AG04449 (cell line): ENCODE data around the gene G3BP1.

Experiments
- CTCF ChIA-PET: fragments of 350-600 bp; formaldehyde crosslinking; extraction: SDS; loops from one replicate; lab custom pipeline; 2021; ENCODE audit warnings: antibody characterized with exemption; lab: Yijun Ruan, JAX
- POLR2A ChIA-PET: fragments of 400-600, 350-600 bp; formaldehyde crosslinking; extraction: SDS; loops from one replicate; lab custom pipeline; 2020; ENCODE audit warnings: antibody characterized with exemption, inconsistent platforms; lab: Yijun Ruan, JAX
- DNase-seq: peaks from one replicate; pipeline ENCODE4 v3.0.0-alpha.2; 2010; ENCODE audit warnings: low read depth, low spot score
- H3K4me3 ChIP-seq: 2 replicates; pipeline ENCODE4 v1.5.1; 2011; ENCODE audit warnings: low read depth, mild to moderate bottlenecking, control low read depth, low read length
- TF ChIP-seq, protein P1 (sequence below): IDR thresholded peaks from one replicate; pipeline ENCODE4 v1.5.1; 2011; ENCODE audit warnings: mild to moderate bottlenecking, moderate library complexity, low read length, control low read depth, inconsistent platforms; ENCODE audit not compliant: insufficient read depth; ENCODE audit errors: missing control alignments

The G3BP1 gene

DNA sequence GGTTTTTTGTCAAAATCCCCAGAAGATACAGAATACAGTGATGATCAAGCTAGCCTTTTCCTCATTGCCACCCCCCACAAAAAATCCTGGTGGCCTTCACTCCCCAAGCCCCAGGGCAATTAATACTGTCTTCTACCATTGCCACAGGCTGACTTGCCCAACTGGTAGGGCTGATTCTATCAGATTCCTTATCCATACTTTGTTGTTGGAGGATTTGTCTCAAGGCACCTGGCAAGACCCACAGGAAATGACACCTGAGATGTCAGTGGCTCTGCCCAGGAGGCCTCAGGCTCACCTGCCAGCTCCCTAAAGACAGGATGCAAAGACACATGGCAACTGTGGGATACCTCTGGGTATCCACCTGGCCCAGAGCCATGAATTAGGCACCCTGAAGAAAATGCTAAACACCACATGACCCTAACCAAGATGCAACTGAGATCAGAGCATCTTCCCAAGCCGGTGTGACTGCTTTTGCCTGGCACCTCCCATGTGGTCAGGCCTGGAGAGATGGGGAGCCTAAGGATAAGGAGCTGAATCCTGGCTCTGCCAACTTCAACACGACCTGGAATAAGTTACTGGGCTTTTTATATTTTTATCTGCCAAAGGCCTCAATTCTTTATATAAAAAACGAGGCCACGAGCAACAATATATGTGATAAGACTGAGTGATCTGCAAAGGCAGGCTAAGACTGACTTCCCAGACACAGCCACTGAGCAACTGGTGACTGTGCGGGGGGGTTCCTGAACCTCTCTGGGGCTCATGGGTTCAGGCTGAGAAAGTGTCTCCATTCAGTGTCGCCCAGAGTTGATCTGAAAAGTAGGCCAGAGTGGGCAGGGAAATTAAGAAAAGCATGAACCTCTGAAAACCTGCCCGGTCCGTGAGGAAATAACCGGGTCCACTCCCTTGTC, 14.3 kb upstream of the G3BP1 start:
- TF ChIP-seq, protein P1, sequence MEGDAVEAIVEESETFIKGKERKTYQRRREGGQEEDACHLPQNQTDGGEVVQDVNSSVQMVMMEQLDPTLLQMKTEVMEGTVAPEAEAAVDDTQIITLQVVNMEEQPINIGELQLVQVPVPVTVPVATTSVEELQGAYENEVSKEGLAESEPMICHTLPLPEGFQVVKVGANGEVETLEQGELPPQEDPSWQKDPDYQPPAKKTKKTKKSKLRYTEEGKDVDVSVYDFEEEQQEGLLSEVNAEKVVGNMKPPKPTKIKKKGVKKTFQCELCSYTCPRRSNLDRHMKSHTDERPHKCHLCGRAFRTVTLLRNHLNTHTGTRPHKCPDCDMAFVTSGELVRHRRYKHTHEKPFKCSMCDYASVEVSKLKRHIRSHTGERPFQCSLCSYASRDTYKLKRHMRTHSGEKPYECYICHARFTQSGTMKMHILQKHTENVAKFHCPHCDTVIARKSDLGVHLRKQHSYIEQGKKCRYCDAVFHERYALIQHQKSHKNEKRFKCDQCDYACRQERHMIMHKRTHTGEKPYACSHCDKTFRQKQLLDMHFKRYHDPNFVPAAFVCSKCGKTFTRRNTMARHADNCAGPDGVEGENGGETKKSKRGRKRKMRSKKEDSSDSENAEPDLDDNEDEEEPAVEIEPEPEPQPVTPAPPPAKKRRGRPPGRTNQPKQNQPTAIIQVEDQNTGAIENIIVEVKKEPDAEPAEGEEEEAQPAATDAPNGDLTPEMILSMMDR = no peak
- CTCF ChIA-PET = interaction anchor here (0.9 to 3.2 kb wide), 8 partner anchors 10 to 310 kb away, joined by 3 to 28 read pairs (median 4); partner anchors contain the start of genes G3BP1 and SLC36A1
- no peak for DNase-seq
- POLR2A ChIA-PET = interaction anchor here (0.8 to 2.3 kb wide), 2 partner anchors 14 to 71 kb away, joined by 3 to 12 read pairs; partner anchors contain the start of genes G3BP1 and SPARC
- peak overlapping the region; percentile 89 for H3K4me3 ChIP-seq

DNA sequence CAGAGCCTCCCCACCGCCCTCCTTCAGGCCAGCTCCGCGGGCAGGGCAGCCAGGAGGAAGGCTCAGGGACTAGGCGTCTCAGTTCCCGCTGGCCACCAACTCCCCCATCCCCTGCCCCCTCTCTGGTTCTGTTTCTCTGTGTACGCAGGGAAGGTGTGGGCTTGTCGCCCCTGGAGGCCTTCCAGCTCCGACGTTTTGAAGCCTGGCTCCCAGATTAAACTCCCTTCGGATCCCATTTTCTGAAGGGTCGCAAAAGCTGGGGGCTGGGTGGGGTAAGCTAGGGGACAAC, 13.7 kb upstream of the G3BP1 start:
- CTCF ChIA-PET = interaction anchor here (1.0 to 3.2 kb wide), 6 partner anchors 11 to 106 kb away, joined by 3 to 28 read pairs (median 5); partner anchors contain the start of gene G3BP1
- H3K4me3 ChIP-seq = peak overlapping the region; percentile 89
- POLR2A ChIA-PET = interaction anchor here (0.8 to 2.3 kb wide), 2 partner anchors 13 to 71 kb away, joined by 3 to 12 read pairs; partner anchors contain the start of genes G3BP1 and SPARC
- TF ChIP-seq, protein P1 = no peak
- no peak for DNase-seq

DNA sequence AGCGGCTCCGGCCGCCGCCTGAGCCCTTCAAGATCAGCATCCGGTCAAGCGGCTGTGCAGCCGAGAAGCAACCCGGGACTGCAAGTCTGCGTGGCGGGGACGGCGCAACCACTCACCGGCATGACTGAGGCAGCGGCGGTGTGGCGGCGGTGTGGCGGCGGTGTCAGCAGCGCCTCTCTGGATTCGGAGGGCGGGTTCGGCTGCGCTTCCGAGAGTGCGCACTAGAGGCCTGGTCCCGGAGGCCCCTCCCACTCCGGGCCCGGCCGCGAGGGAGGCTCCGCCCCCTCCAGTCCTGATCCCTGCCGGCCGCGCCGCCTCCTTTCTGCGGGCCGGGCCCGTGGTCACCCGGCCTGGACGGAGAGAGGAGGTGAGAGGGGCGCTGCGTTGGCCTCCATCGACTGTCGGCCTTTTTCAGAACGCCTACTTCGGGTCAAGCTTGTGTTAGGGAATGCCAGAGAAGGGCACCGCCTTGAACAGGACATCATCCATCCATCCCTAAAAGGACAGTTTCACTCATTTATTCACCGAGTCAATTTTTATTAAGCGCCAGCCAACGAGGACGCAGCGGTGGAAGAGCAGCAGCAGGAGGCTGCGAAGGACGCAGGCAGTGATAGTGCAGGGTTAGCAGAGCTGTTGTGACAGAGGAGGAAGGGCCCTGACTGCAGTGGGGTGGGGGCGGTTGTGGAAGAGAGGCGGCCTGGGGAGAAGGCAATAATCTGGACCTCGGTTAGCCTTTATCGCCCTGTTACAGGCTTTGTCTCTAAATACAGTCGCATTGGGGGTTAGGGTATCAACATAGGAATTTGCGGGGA, 13.1 kb upstream of the G3BP1 start, which contains the start of gene ATOX1:
Gene ATOX1 (minus strand): TSS at position 202 of the 812 bp plus-strand sequence. CDS start 80 bp downstream, at position 122.
- TF ChIP-seq, protein P1 = peak; percentile 4
- DNase-seq = no peak
- ChIA-PET POLR2A (interaction anchor here (0.8 to 2.3 kb wide), 2 partner anchors 13 to 72 kb away, joined by 3 to 12 read pairs; partner anchors contain the start of genes G3BP1 and SPARC), CTCF (interaction anchor here (1.0 to 3.2 kb wide), 5 partner anchors 11 to 100 kb away, joined by 3 to 28 read pairs (median 4); partner anchors contain the start of gene G3BP1)
- H3K4me3 ChIP-seq = peak within 1 kb of the TSS; percentile 89

DNA sequence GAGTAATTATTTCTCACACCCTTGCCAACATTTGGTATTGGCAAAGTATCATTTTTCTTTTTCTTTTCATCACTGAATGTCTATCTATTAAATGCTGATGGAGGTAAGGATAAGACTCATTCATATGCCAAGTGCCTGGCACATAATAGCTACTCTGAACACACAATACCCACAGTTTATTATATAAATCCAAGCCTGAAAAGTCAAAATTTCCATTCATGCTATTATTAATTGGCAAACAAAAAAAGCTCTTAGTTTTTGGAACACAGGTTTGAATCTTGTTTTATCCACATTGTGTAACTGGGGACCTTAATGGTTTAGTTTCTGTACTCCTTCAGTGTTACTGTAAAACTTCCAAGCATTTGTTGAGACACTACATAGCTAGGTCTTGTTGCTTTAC, 7.0 kb upstream of the G3BP1 start:
- ChIA-PET POLR2A (no interaction called here), CTCF (interaction anchor here (2.5 kb wide), 1 partner anchor 24 kb away, joined by 7 read pairs; no protein-coding TSS in a partner anchor)
- DNase-seq = no peak
- TF ChIP-seq, protein P1 = no peak
- H3K4me3 ChIP-seq = no peak overlapping the region

DNA sequence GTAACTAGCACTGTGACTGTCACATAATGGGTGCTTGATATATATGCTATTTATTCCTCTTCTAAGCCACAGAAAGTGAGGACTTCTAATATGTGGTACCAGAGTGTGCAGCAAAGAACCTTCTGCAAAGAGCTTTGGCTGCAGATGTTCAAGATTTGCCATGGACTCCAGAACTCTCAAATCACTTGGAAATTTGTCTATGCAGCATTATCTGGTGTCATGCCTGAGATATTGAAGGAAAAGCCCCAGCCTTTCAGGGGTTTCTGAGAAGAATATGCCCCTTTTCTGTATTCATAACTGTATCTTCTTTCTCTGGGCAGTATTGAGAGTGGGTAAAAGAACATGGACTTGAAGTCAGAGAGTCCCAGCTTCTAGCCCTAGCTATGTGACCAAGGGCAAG, 4.8 kb upstream of the G3BP1 start:
- ChIA-PET POLR2A (no interaction called here), CTCF (interaction anchor here (1.1 to 2.5 kb wide), 2 partner anchors 12 to 26 kb away, joined by 3 to 7 read pairs; no protein-coding TSS in a partner anchor)
- TF ChIP-seq, protein P1 = no peak
- H3K4me3 ChIP-seq = no peak overlapping the region
- no peak for DNase-seq
